ENCODE measurements around the gene FILIP1.

DNA sequence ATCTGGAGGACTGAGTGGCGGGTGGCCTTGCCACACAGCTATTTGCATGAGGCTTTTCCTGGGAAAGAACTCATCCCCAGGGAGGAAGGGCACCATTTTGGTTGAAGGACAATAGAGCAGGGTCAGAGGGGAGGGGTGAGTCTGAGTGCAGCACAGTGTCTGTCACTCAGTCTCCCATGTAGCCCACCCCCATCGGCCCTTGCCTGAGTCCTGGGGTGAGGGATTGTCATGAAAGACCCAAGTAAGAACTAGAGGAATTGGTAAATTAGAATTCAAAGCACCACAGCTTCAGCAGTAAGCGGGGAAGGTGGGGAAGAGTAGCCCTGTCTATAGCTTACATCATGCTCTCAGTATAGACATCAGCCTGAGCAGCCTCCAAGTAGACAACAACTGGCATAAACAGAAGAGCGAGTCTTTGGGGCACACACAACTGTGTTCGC, 118.6 kb downstream of the FILIP1 start:
- TF ChIP-seq CTCF (IDR thresholded peaks at IDR 0.05; ENCODE audit: control extremely low read depth in 1 of 3, insufficient read depth in 1 of 3, low read depth in 1 of 3, low read length in 3 of 3) (no peak), CHD2 (IDR thresholded peaks at IDR 0.05; ENCODE audit: low read length) (no peak), RNF2 (IDR thresholded peaks at IDR 0.05; ENCODE audit: borderline replicate concordance, low read depth, low read length, missing control alignments, poor library complexity, severe bottlenecking) (no peak), ATF3 (IDR thresholded peaks at IDR 0.05; ENCODE audit: insufficient read depth, low read depth, low read length) (no peak), EZH2 (IDR thresholded peaks at IDR 0.05; ENCODE audit: low read depth, low read length, severe bottlenecking) (no peak)

All from H1 (cell line).